ENCODE results near the gene CGREF1. TPM values are rescaled to one million over a fixed set of nuclear protein-coding genes. Genes with fewer than 3 reads are reported as not detected.

The CGREF1 gene
- total and polyA plus RNA-seq, 4 donors, result 0.55 to 0.89 (median 0.69) TPM

DNA sequence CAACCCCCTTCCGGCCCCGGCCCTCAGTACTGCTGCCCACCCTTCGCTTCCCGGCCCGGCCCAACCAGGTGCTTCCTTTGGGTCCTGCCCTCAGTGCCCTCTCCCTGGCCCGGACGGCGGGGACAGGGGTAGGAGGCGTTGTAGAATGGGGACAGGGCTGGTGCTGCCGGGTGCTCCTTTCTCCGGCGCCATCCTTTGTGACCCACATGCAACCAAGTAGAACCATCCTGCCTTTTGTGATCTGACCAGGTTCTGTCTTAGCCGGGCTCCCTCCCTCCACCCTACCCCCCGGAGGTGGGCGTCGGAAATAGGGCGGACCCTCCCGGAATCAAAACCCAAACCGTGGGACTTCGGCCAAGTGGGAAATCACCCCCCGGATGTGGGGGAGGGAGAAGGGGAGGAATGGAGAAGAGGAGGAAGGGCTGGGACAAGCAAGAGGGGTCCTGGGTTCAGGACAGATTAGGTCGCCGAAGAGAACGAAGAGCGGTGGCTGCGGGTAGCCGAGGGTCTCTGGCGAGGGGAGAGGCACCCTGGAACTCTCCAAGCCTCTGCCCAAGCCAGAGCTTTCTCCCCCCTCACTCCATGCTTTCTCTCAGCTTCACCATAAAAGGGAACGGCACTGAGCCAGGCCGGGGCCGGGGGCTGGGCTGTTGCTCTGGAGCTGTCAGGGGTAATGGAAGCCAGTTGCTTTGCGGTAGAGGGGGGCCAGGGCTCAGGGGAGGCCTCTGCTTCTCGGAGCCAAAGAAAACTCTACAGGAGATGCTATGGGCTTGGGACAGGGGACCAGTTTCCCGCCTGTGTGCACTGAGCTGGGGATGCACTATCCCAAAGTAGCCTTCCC lies 46.7 kb downstream of the CGREF1 start:
- ATAC-seq (ENCODE audit: insufficient read depth, low FRiP score) (no peak), DNase-seq (peak; percentile 96 to 98 (median 98))
- H3K9me3 ChIP-seq (ENCODE audit: control insufficient read depth in 4 of 4, insufficient read depth in 3 of 4, low read length in 3 of 4), result no peaks in the 10 kb centered on the region
- H3K4me3 ChIP-seq, result peak overlapping the region; percentile 58
- WGBS, 2 donors, result 5 to 6% methylated on average over 31 to 34 of the region's 34 CpGs
- H3K4me1 ChIP-seq (ENCODE audit: control insufficient read depth in 5 of 5, insufficient read depth in 5 of 5, low read length in 5 of 5), result peaks cover 11 to 69% (median 45%) of the 10 kb centered on the region in 5 donors
- no peaks in the 10 kb centered on the region for H3K27me3 ChIP-seq (ENCODE audit: control insufficient read depth in 3 of 3, insufficient read depth in 3 of 3, low read length in 2 of 3)
- H3K27ac ChIP-seq (ENCODE audit: low read depth in 1 of 2, low read length in 1 of 2), result peak overlapping the region; percentile 95 to 98
- H3K36me3 ChIP-seq (ENCODE audit: control insufficient read depth in 4 of 4, insufficient read depth in 4 of 4, low read length in 4 of 4), result peaks cover 7 to 28% (median 24%) of the 10 kb centered on the region in 4 donors
- TF ChIP-seq CTCF (IDR thresholded peaks at IDR 0.05; ENCODE audit: control extremely low read depth, extremely low read depth), result no peak
- peak overlapping the region; percentile 2 to 65 for H3K9ac ChIP-seq (ENCODE audit: insufficient read depth in 1 of 2, low read length in 2 of 2)

- peak; percentile 99 for ATAC-seq (ENCODE audit: insufficient read depth, low FRiP score)
- Histone ChIP-seq H3K4me3 (peak within 1 kb of the TSS; percentile 84), H3K27ac (ENCODE audit: low read depth in 1 of 2, low read length in 1 of 2) (peak within 1 kb of the TSS; percentile 95 to 98), H3K36me3 (ENCODE audit: control insufficient read depth in 4 of 4, insufficient read depth in 4 of 4, low read length in 4 of 4) (peaks cover 7 to 28% (median 24%) of the 10 kb centered on the region in 4 donors), H3K4me1 (ENCODE audit: control insufficient read depth in 5 of 5, insufficient read depth in 5 of 5, low read length in 5 of 5) (peaks cover 11 to 62% (median 39%) of the 10 kb centered on the region in 5 donors), H3K27me3 (ENCODE audit: control insufficient read depth in 3 of 3, insufficient read depth in 3 of 3, low read length in 2 of 3) (no peaks in the 10 kb centered on the region), H3K9ac (ENCODE audit: insufficient read depth in 1 of 2, low read length in 2 of 2) (peak within 1 kb of the TSS; percentile 61 to 90), H3K9me3 (ENCODE audit: control insufficient read depth in 4 of 4, insufficient read depth in 3 of 4, low read length in 3 of 4) (no peaks in the 10 kb centered on the region)
- 0 to 1% methylated on average over 53 to 86 of the region's 86 CpGs for WGBS, 2 donors
- peak; percentile 96 to 98 (median 97) for DNase-seq
- TF ChIP-seq CTCF (IDR thresholded peaks at IDR 0.05; ENCODE audit: control extremely low read depth, extremely low read depth), result no peak
Observed at GRCh38 chr2:27071277-27071989, 47.5 kb downstream of the CGREF1 start, which contains the start of gene OST4. Gene OST4 (minus strand): TSS chr2:27071654.

- Histone ChIP-seq H3K4me3 (peak overlapping the region; percentile 84), H3K4me1 (ENCODE audit: control insufficient read depth in 5 of 5, insufficient read depth in 5 of 5, low read length in 5 of 5) (peaks cover 11 to 55% (median 33%) of the 10 kb centered on the region in 5 donors), H3K36me3 (ENCODE audit: control insufficient read depth in 4 of 4, insufficient read depth in 4 of 4, low read length in 4 of 4) (peaks cover 7 to 29% (median 24%) of the 10 kb centered on the region in 4 donors), H3K9ac (ENCODE audit: insufficient read depth in 1 of 2, low read length in 2 of 2) (peak overlapping the region; percentile 61 to 90), H3K27me3 (ENCODE audit: control insufficient read depth in 3 of 3, insufficient read depth in 3 of 3, low read length in 2 of 3) (no peaks in the 10 kb centered on the region), H3K9me3 (ENCODE audit: control insufficient read depth in 4 of 4, insufficient read depth in 3 of 4, low read length in 3 of 4) (no peaks in the 10 kb centered on the region), H3K27ac (ENCODE audit: low read depth in 1 of 2, low read length in 1 of 2) (peak overlapping the region; percentile 88 to 94)
- TF ChIP-seq CTCF (IDR thresholded peaks at IDR 0.05; ENCODE audit: control extremely low read depth, extremely low read depth), result no peak
- WGBS, 2 donors, result 3 to 4% methylated on average over 11 of the region's 11 CpGs
- ATAC-seq (ENCODE audit: insufficient read depth, low FRiP score), result no peak
- DNase-seq, result no peak
Observed at GRCh38 chr2:27070653-27071276, 48.2 kb downstream of the CGREF1 start.

All from lung (tissue), 12 donors.